B cell (primary cell): Measurements from ENCODE around the gene SPATA24. TPM values are rescaled to one million over a fixed set of nuclear protein-coding genes. Genes with fewer than 3 reads are reported as not detected.

Experiments used
- ATAC-seq: fragments of 200-7000 bp; cut with Tn5 transposase; one replicate; pipeline ENCODE4 v1.10.0; 2021; ENCODE audit warnings: low read depth, mild to moderate bottlenecking, moderate number of reproducible peaks, moderate library complexity
- CTCF ChIA-PET: fragments of 350-600 bp; sonication (Branson Sonifier 250); formaldehyde crosslinking; loops from one replicate; lab custom pipeline; 2021; ENCODE audit warnings: antibody characterized with exemption, inconsistent platforms; lab: Charles Lee
- POLR2A ChIA-PET: fragments of 350-600 bp; sonication (Branson Sonifier 250); formaldehyde crosslinking; loops from one replicate; lab custom pipeline; 2021; ENCODE audit warnings: antibody characterized with exemption; lab: Charles Lee
- DNase-seq: peaks from one replicate; pipeline ENCODE4 v3.0.0; 2013
- H2AFZ ChIP-seq: 2 replicates; pipeline ENCODE4 v1.6.1; 2012; ENCODE audit warnings: mild to moderate bottlenecking, low read depth, low read length; ENCODE audit not compliant: insufficient read depth, poor library complexity, severe bottlenecking
- H3K27ac ChIP-seq, 2 donors: 1 replicate in 1 of 2; 2 replicates in 1 of 2; pipeline ENCODE4 v1.5.1; 2012 to 2013; ENCODE audit warnings: low read length in 2 of 2, mild to moderate bottlenecking in 2 of 2, moderate library complexity in 1 of 2
- H3K27me3 ChIP-seq, 4 experiments: fragments of 200-600 bp in 1 of 4; sonication (generic) in 1 of 4; replicated peaks in 1 of 4; 1 replicate in 2 of 4; 2 replicates in 2 of 4; pipeline versions ENCODE4 v1.6.1 to v1.7.0; 2013 to 2016; ENCODE audit warnings: low read length in 3 of 4, mild to moderate bottlenecking in 2 of 4, mixed read lengths in 1 of 4, moderate library complexity in 1 of 4; ENCODE audit not compliant: insufficient read depth in 4 of 4, control insufficient read depth in 3 of 4; ENCODE audit errors: control extremely low read depth in 1 of 4
- H3K36me3 ChIP-seq, 2 experiments: replicated peaks in 1 of 2; 1 replicate in 1 of 2; 2 replicates in 1 of 2; pipeline versions ENCODE4 v1.6.1 to v1.7.1; 2013; ENCODE audit warnings: low read length in 1 of 2; ENCODE audit not compliant: insufficient read depth in 2 of 2, control insufficient read depth in 1 of 2; ENCODE audit errors: control extremely low read depth in 1 of 2, extremely low read depth in 1 of 2
- H3K4me1 ChIP-seq, 2 donors: fragments of 200-600 bp in 1 of 2; sonication (generic) in 1 of 2; 1 replicate in 1 of 2; 2 replicates in 1 of 2; pipeline versions ENCODE4 v1.5.1 to v1.6.1; 2013 to 2017; ENCODE audit warnings: low read length in 2 of 2; ENCODE audit not compliant: control insufficient read depth in 2 of 2, insufficient read depth in 2 of 2
- H3K4me2 ChIP-seq: replicated peaks from 2 replicates; pipeline ENCODE3; 2012; ENCODE audit warnings: mild to moderate bottlenecking, low read depth, low read length; ENCODE audit not compliant: poor library complexity, severe bottlenecking
- H3K4me3 ChIP-seq, 5 experiments: fragments of 200-600 bp in 1 of 5; sonication (generic) in 1 of 5; 1 replicate in 3 of 5; 2 replicates in 2 of 5; pipeline versions ENCODE4 v1.5.1 to v1.7.0; 2011 to 2016; ENCODE audit warnings: low read length in 4 of 5, mild to moderate bottlenecking in 4 of 5, low read depth in 2 of 5, control low read depth in 1 of 5, moderate library complexity in 1 of 5; ENCODE audit not compliant: insufficient read depth in 1 of 5; ENCODE audit errors: control extremely low read depth in 1 of 5, extremely low read depth in 1 of 5
- H3K79me2 ChIP-seq: fragments of 200-600 bp; sonication (generic); one replicate; pipeline ENCODE4 v1.6.0; 2016; ENCODE audit warnings: low read length; ENCODE audit not compliant: control insufficient read depth, insufficient read depth
- H3K9ac ChIP-seq: fragments of 200-600 bp; sonication (generic); 2 replicates; pipeline ENCODE4 v1.6.1; 2017; ENCODE audit warnings: mild to moderate bottlenecking, low read length, moderate library complexity
- H3K9me3 ChIP-seq, 3 donors: one replicate each; pipeline versions ENCODE4 v1.6.1 to v1.7.1; 2013; ENCODE audit warnings: low read length in 2 of 3; ENCODE audit not compliant: control insufficient read depth in 2 of 3, insufficient read depth in 1 of 3; ENCODE audit errors: control extremely low read depth in 1 of 3
- H4K20me1 ChIP-seq: 2 replicates; pipeline ENCODE4 v1.6.0; 2012; ENCODE audit warnings: mild to moderate bottlenecking, low read length; ENCODE audit not compliant: insufficient read depth, control insufficient read depth, poor library complexity, severe bottlenecking
- H3K27ac Mint-ChIP-seq: one replicate; pipeline ENCODE4 v1.8.0; 2021; ENCODE audit warnings: mixed read lengths
- H3K27me3 Mint-ChIP-seq: one replicate; pipeline ENCODE4 v1.8.0; 2021; ENCODE audit warnings: mixed read lengths
- H3K4me1 Mint-ChIP-seq: one replicate; pipeline ENCODE4 v1.8.0; 2021; ENCODE audit warnings: mixed read lengths
- H3K4me3 Mint-ChIP-seq: one replicate; pipeline ENCODE4 v1.8.0; 2021; ENCODE audit warnings: mixed read lengths
- H3K9me3 Mint-ChIP-seq: one replicate; pipeline ENCODE4 v1.8.0; 2022; ENCODE audit warnings: mixed read lengths; ENCODE audit not compliant: insufficient read depth
- EZH2 ChIP-seq: IDR thresholded peaks from 2 replicates; pipeline ENCODE4 v1.6.1; 2012; ENCODE audit warnings: borderline replicate concordance, low read depth, mild to moderate bottlenecking, moderate library complexity, low read length; ENCODE audit not compliant: insufficient read depth, poor library complexity, severe bottlenecking
- WGBS: methylation state at CpG from one replicate; pipeline ENCODE4 v1.1.5; 2013; ENCODE audit warnings: missing lambda C conversion rate; ENCODE audit not compliant: insufficient coverage; 5-methylcytosine and 5-hydroxymethylcytosine counted together
- intact Hi-C: fragments of 100-400 bp; cut with micrococcal nuclease; formaldehyde crosslinking; loops from one replicate; pipeline ENCODE4 v1.10.0; 2022
- polyA plus RNA-seq: library from polyadenylated mRNA; depleted of rRNA; stranded (reverse); fragments of >200 nt; gene quantifications from 2 replicates; pipeline ENCODE4 v1.2.3, GENCODE V29; 2012
- total RNA-seq, 2 donors: library from RNA; stranded (reverse); fragments of 120-200 nt in 1 of 2; gene quantifications; 1 replicate in 1 of 2; 2 replicates in 1 of 2; pipeline versions ENCODE4 v1.2.3 to v1.2.4, GENCODE V29; 2013 to 2022
- TF ChIP-seq, protein P1 (sequence below): fragments of 200-600 bp; IDR thresholded peaks from one replicate; pipeline ENCODE4 v1.8.0; 2022; ENCODE audit warnings: antibody characterized with exemption, mild to moderate bottlenecking

SPATA24 gene
- total and polyA plus RNA-seq, 2 donors (not counting 1 experiment from before 2014, with no cell fraction given) = 2.0 to 6.4 TPM

DNA sequence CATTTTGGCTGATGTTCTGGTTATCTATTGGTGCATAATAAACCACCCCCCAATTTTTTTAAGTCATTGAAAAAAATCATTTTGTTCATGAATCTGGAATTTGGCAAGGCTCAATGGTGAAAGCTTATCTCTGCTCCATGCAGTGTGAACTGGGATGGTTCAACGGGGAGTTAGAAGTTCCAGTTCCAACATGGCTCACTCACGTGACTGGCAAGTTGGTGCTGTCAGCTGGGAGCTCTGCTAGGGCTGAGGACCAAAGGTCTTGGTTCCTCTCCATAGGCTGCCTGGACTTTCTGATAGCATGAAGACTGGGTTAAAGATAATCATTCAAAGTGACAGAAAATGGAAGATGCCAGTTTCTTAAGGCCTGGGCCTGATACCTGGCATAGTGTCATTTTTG lies 3.1 kb upstream of the SPATA24 start:
- intact Hi-C loops = loop anchor here (5.0 to 10.0 kb wide), 4 partner anchors 110 to 942 kb away; partner anchors contain the start of gene EGR1
- peaks cover 33 to 41% of the 10 kb centered on the region in 2 donors for H3K4me1 ChIP-seq
- H3K79me2 ChIP-seq = peaks cover 8% of the 10 kb centered on the region
- ChIA-PET POLR2A (interaction anchor here (1.0 to 1.6 kb wide), 2 partner anchors 14 to 32 kb away, joined by 3 to 6 read pairs; partner anchors contain the start of gene DNAJC18), CTCF (interaction anchor here (0.6 to 7.3 kb wide), 7 partner anchors 11 to 111 kb away, joined by 3 to 43 read pairs (median 5); partner anchors contain the start of gene PAIP2)
- H3K27ac ChIP-seq = peak overlapping the region; percentile 50 to 78
- H3K4me2 ChIP-seq = peak overlapping the region; percentile 60
- 100% methylated on average over 2 of the region's 2 CpGs for WGBS
- no peak overlapping the region for H3K4me3 ChIP-seq
- DNase-seq = no peak
- H3K27me3 ChIP-seq = no peaks in the 10 kb centered on the region
- no peaks in the 10 kb centered on the region for H3K9me3 Mint-ChIP-seq
- no peak for TF ChIP-seq EZH2
- TF ChIP-seq, protein P1, sequence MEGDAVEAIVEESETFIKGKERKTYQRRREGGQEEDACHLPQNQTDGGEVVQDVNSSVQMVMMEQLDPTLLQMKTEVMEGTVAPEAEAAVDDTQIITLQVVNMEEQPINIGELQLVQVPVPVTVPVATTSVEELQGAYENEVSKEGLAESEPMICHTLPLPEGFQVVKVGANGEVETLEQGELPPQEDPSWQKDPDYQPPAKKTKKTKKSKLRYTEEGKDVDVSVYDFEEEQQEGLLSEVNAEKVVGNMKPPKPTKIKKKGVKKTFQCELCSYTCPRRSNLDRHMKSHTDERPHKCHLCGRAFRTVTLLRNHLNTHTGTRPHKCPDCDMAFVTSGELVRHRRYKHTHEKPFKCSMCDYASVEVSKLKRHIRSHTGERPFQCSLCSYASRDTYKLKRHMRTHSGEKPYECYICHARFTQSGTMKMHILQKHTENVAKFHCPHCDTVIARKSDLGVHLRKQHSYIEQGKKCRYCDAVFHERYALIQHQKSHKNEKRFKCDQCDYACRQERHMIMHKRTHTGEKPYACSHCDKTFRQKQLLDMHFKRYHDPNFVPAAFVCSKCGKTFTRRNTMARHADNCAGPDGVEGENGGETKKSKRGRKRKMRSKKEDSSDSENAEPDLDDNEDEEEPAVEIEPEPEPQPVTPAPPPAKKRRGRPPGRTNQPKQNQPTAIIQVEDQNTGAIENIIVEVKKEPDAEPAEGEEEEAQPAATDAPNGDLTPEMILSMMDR = no peak
- no peaks in the 10 kb centered on the region for H3K36me3 ChIP-seq
- no peak for ATAC-seq
- no peaks in the 10 kb centered on the region for H4K20me1 ChIP-seq
- peak overlapping the region; percentile 8 for H2AFZ ChIP-seq
- peak overlapping the region; percentile 64 for H3K27ac Mint-ChIP-seq
- H3K4me1 Mint-ChIP-seq = peaks cover 45% of the 10 kb centered on the region
- H3K4me3 Mint-ChIP-seq = no peak overlapping the region
- H3K9ac ChIP-seq = peak overlapping the region; percentile 26
- H3K9me3 ChIP-seq = no peaks in the 10 kb centered on the region
- H3K27me3 Mint-ChIP-seq = no peaks in the 10 kb centered on the region

- peak overlapping the region; percentile 97 for H3K27ac Mint-ChIP-seq
- H3K27me3 Mint-ChIP-seq = no peaks in the 10 kb centered on the region
- DNase-seq (no peak), ATAC-seq (no peak)
- Histone ChIP-seq H3K4me2 (peak overlapping the region; percentile 74), H3K27me3 (no peaks in the 10 kb centered on the region), H2AFZ (peak overlapping the region; percentile 75), H3K4me3 (peak overlapping the region; percentile 50 to 73 (median 68)), H4K20me1 (no peaks in the 10 kb centered on the region), H3K4me1 (peaks cover 33 to 41% of the 10 kb centered on the region in 2 donors), H3K36me3 (no peaks in the 10 kb centered on the region), H3K79me2 (peaks cover 8% of the 10 kb centered on the region), H3K27ac (peak overlapping the region; percentile 85 to 86), H3K9me3 (no peaks in the 10 kb centered on the region), H3K9ac (peak overlapping the region; percentile 38)
- TF ChIP-seq, protein P1 = no peak
- no peak for TF ChIP-seq EZH2
- ChIA-PET POLR2A (interaction anchor here (0.5 to 2.0 kb wide), 8 partner anchors 15 to 246 kb away, joined by 3 to 8 read pairs (median 4); partner anchors contain the start of genes CXXC5, DNAJC18, MATR3 and MZB1), CTCF (interaction anchor here (1.0 to 2.9 kb wide), 8 partner anchors 10 to 116 kb away, joined by 3 to 9 read pairs (median 6); partner anchors contain the start of genes DNAJC18, PAIP2 and PROB1)
- no peaks in the 10 kb centered on the region for H3K9me3 Mint-ChIP-seq
- peak overlapping the region; percentile 95 for H3K4me3 Mint-ChIP-seq
- 90% methylated on average over 2 of the region's 5 CpGs for WGBS
- intact Hi-C loops = loop anchor here (1.0 to 10.0 kb wide), 10 partner anchors 10 to 940 kb away; partner anchors contain the start of genes DNAJC18, EGR1, MATR3 and MZB1
- peaks cover 43% of the 10 kb centered on the region for H3K4me1 Mint-ChIP-seq
Observed at GRCh38 chr5:139404484-139404840, 573 bp upstream of the SPATA24 start.
